Cardiac ventricle fibroblast (primary cell): ENCODE measurements around the gene ALDH1A1. TPM values are rescaled to one million over a fixed set of nuclear protein-coding genes. Genes with fewer than 3 reads are reported as not detected.

Source experiments
- total RNA-seq: library from RNA; depleted of rRNA; stranded (reverse); fragments of >200 nt; gene quantifications from 2 replicates; pipeline ENCODE4 v1.2.3, GENCODE V29; 2015

The ALDH1A1 gene
- 1.6 and 3.5 TPM in 2 replicates for total RNA-seq

GRCh38 chr9:72952914-72953313 lies at the start of gene ALDH1A1:
Gene ALDH1A1 (minus strand): TSS chr9:72953053. CDS start chr9:72953000, 53 bp downstream.

Other genes with a start within 250 kb of the ALDH1A1 start
- 274 and 337 TPM in 2 replicates for gene ANXA1, start 198.8 kb upstream of the ALDH1A1 start, total RNA-seq